Activated T-cell treated with anti-CD3 and anti-CD28 coated beads, Interleukin-2, amount 50 U/mL, for 24 hours (primary cell): Measurements from ENCODE around the gene MEGF10.

Experiments
- DNase-seq: peaks from one replicate; pipeline ENCODE4 v3.0.0-alpha.2; 2020
- H3K27ac Mint-ChIP-seq: 2 replicates; pipeline ENCODE4 v1.8.0; 2020; ENCODE audit warnings: mild to moderate bottlenecking, mixed read lengths
- H3K27me3 Mint-ChIP-seq: 2 replicates; pipeline ENCODE4 v1.8.0; 2020; ENCODE audit warnings: mixed read lengths
- H3K36me3 Mint-ChIP-seq: 2 replicates; pipeline ENCODE4 v1.8.0; 2020; ENCODE audit warnings: low read depth, mixed read lengths
- H3K4me1 Mint-ChIP-seq: 2 replicates; pipeline ENCODE4 v1.8.0; 2020; ENCODE audit warnings: low read depth, mixed read lengths
- H3K4me3 Mint-ChIP-seq: 2 replicates; pipeline ENCODE4 v1.8.0; 2020; ENCODE audit warnings: mild to moderate bottlenecking, moderate library complexity, mixed read lengths
- H3K9me3 Mint-ChIP-seq: 2 replicates; pipeline ENCODE4 v1.8.0; 2020; ENCODE audit warnings: mixed read lengths

The MEGF10 gene

GRCh38 chr5:127353796-127354195, 63.2 kb downstream of the MEGF10 start:
- no peak for DNase-seq
- H3K27me3 Mint-ChIP-seq: peaks cover 12% of the 10 kb centered on the region
- H3K9me3 Mint-ChIP-seq: no peaks in the 10 kb centered on the region
- no peaks in the 10 kb centered on the region for H3K36me3 Mint-ChIP-seq
- H3K4me1 Mint-ChIP-seq: no peaks in the 10 kb centered on the region
- no peak overlapping the region for H3K27ac Mint-ChIP-seq
- H3K4me3 Mint-ChIP-seq: no peak overlapping the region

GRCh38 chr5:127355337-127355736, 64.7 kb downstream of the MEGF10 start:
- H3K36me3 Mint-ChIP-seq: no peaks in the 10 kb centered on the region
- H3K27ac Mint-ChIP-seq: no peak overlapping the region
- no peak for DNase-seq
- no peak overlapping the region for H3K4me3 Mint-ChIP-seq
- no peaks in the 10 kb centered on the region for H3K9me3 Mint-ChIP-seq
- no peaks in the 10 kb centered on the region for H3K4me1 Mint-ChIP-seq
- peaks cover 14% of the 10 kb centered on the region for H3K27me3 Mint-ChIP-seq

- no peak overlapping the region for H3K4me3 Mint-ChIP-seq
- no peak overlapping the region for H3K27ac Mint-ChIP-seq
- no peak for DNase-seq
- no peaks in the 10 kb centered on the region for H3K36me3 Mint-ChIP-seq
- H3K9me3 Mint-ChIP-seq: no peaks in the 10 kb centered on the region
- peaks cover 16% of the 10 kb centered on the region for H3K27me3 Mint-ChIP-seq
- H3K4me1 Mint-ChIP-seq: no peaks in the 10 kb centered on the region
Measured at GRCh38 chr5:127358284-127358683, 67.7 kb downstream of the MEGF10 start.

GRCh38 chr5:127358740-127359139, 68.1 kb downstream of the MEGF10 start:
- Mint-ChIP-seq H3K9me3 (no peaks in the 10 kb centered on the region), H3K27ac (no peak overlapping the region), H3K27me3 (peaks cover 15% of the 10 kb centered on the region), H3K36me3 (no peaks in the 10 kb centered on the region), H3K4me3 (no peak overlapping the region), H3K4me1 (no peaks in the 10 kb centered on the region)
- no peak for DNase-seq

GRCh38 chr5:127359502-127359901, 68.9 kb downstream of the MEGF10 start:
- H3K9me3 Mint-ChIP-seq: no peaks in the 10 kb centered on the region
- DNase-seq: no peak
- no peak overlapping the region for H3K4me3 Mint-ChIP-seq
- no peak overlapping the region for H3K27ac Mint-ChIP-seq
- peaks cover 18% of the 10 kb centered on the region for H3K27me3 Mint-ChIP-seq
- no peaks in the 10 kb centered on the region for H3K36me3 Mint-ChIP-seq
- no peaks in the 10 kb centered on the region for H3K4me1 Mint-ChIP-seq

- Mint-ChIP-seq H3K36me3 (no peaks in the 10 kb centered on the region), H3K9me3 (no peaks in the 10 kb centered on the region), H3K4me1 (no peaks in the 10 kb centered on the region), H3K27me3 (peaks cover 38% of the 10 kb centered on the region), H3K27ac (no peak overlapping the region), H3K4me3 (no peak overlapping the region)
- no peak for DNase-seq
Measured at GRCh38 chr5:127363403-127363802, 72.8 kb downstream of the MEGF10 start.

GRCh38 chr5:127367029-127367428, 76.4 kb downstream of the MEGF10 start:
- no peaks in the 10 kb centered on the region for H3K4me1 Mint-ChIP-seq
- no peak overlapping the region for H3K4me3 Mint-ChIP-seq
- DNase-seq: no peak
- peaks cover 45% of the 10 kb centered on the region for H3K27me3 Mint-ChIP-seq
- H3K9me3 Mint-ChIP-seq: no peaks in the 10 kb centered on the region
- no peak overlapping the region for H3K27ac Mint-ChIP-seq
- H3K36me3 Mint-ChIP-seq: no peaks in the 10 kb centered on the region

GRCh38 chr5:127367946-127368465, 77.4 kb downstream of the MEGF10 start:
- no peaks in the 10 kb centered on the region for H3K4me1 Mint-ChIP-seq
- no peak overlapping the region for H3K27ac Mint-ChIP-seq
- DNase-seq: no peak
- H3K36me3 Mint-ChIP-seq: no peaks in the 10 kb centered on the region
- H3K4me3 Mint-ChIP-seq: no peak overlapping the region
- peaks cover 47% of the 10 kb centered on the region for H3K27me3 Mint-ChIP-seq
- no peaks in the 10 kb centered on the region for H3K9me3 Mint-ChIP-seq

- Mint-ChIP-seq H3K27me3 (peaks cover 48% of the 10 kb centered on the region), H3K36me3 (no peaks in the 10 kb centered on the region), H3K9me3 (no peaks in the 10 kb centered on the region)
Measured at GRCh38 chr5:127369796-127370195, 79.2 kb downstream of the MEGF10 start.

GRCh38 chr5:127370631-127371030, 80.0 kb downstream of the MEGF10 start:
- Mint-ChIP-seq H3K4me1 (no peaks in the 10 kb centered on the region), H3K27me3 (peaks cover 45% of the 10 kb centered on the region), H3K9me3 (no peaks in the 10 kb centered on the region), H3K36me3 (no peaks in the 10 kb centered on the region), H3K4me3 (no peak overlapping the region), H3K27ac (no peak overlapping the region)
- no peak for DNase-seq

More at GRCh38 chr5:127369796-127370195, 79.2 kb downstream of the MEGF10 start:
- Mint-ChIP-seq H3K27ac (no peak overlapping the region), H3K4me3 (no peak overlapping the region), H3K4me1 (no peaks in the 10 kb centered on the region)
- DNase-seq: no peak

- Mint-ChIP-seq H3K4me1 (no peaks in the 10 kb centered on the region), H3K9me3 (no peaks in the 10 kb centered on the region), H3K27ac (no peak overlapping the region)
Measured at GRCh38 chr5:127373858-127374491, 83.4 kb downstream of the MEGF10 start.

GRCh38 chr5:127375124-127375523, 84.5 kb downstream of the MEGF10 start:
- no peak overlapping the region for H3K27ac Mint-ChIP-seq
- H3K36me3 Mint-ChIP-seq: no peaks in the 10 kb centered on the region
- H3K27me3 Mint-ChIP-seq: peaks cover 23% of the 10 kb centered on the region
- DNase-seq: no peak
- no peaks in the 10 kb centered on the region for H3K4me1 Mint-ChIP-seq
- no peaks in the 10 kb centered on the region for H3K9me3 Mint-ChIP-seq
- no peak overlapping the region for H3K4me3 Mint-ChIP-seq

More at GRCh38 chr5:127373858-127374491, 83.4 kb downstream of the MEGF10 start:
- H3K36me3 Mint-ChIP-seq: no peaks in the 10 kb centered on the region
- no peak for DNase-seq
- peaks cover 25% of the 10 kb centered on the region for H3K27me3 Mint-ChIP-seq
- no peak overlapping the region for H3K4me3 Mint-ChIP-seq

GRCh38 chr5:127375544-127376091, 85.0 kb downstream of the MEGF10 start:
- H3K36me3 Mint-ChIP-seq: no peaks in the 10 kb centered on the region
- no peak overlapping the region for H3K27ac Mint-ChIP-seq
- peaks cover 24% of the 10 kb centered on the region for H3K27me3 Mint-ChIP-seq
- DNase-seq: no peak
- no peak overlapping the region for H3K4me3 Mint-ChIP-seq
- no peaks in the 10 kb centered on the region for H3K4me1 Mint-ChIP-seq
- H3K9me3 Mint-ChIP-seq: no peaks in the 10 kb centered on the region

GRCh38 chr5:127377651-127378050, 87.1 kb downstream of the MEGF10 start:
- H3K27me3 Mint-ChIP-seq: peaks cover 15% of the 10 kb centered on the region
- no peak overlapping the region for H3K4me3 Mint-ChIP-seq
- DNase-seq: no peak
- H3K36me3 Mint-ChIP-seq: no peaks in the 10 kb centered on the region
- H3K4me1 Mint-ChIP-seq: no peaks in the 10 kb centered on the region
- H3K9me3 Mint-ChIP-seq: no peaks in the 10 kb centered on the region
- H3K27ac Mint-ChIP-seq: no peak overlapping the region

GRCh38 chr5:127385936-127386335, 95.3 kb downstream of the MEGF10 start:
- H3K4me3 Mint-ChIP-seq: no peak overlapping the region
- DNase-seq: no peak
- no peaks in the 10 kb centered on the region for H3K9me3 Mint-ChIP-seq
- no peaks in the 10 kb centered on the region for H3K36me3 Mint-ChIP-seq
- no peak overlapping the region for H3K27ac Mint-ChIP-seq
- no peaks in the 10 kb centered on the region for H3K4me1 Mint-ChIP-seq
- H3K27me3 Mint-ChIP-seq: peaks cover 2% of the 10 kb centered on the region
